ENCODE data around the gene VASH1.
A peak's percentile ranks its signal among the peaks of the same experiment; 100 is the strongest.

The VASH1 gene

DNA sequence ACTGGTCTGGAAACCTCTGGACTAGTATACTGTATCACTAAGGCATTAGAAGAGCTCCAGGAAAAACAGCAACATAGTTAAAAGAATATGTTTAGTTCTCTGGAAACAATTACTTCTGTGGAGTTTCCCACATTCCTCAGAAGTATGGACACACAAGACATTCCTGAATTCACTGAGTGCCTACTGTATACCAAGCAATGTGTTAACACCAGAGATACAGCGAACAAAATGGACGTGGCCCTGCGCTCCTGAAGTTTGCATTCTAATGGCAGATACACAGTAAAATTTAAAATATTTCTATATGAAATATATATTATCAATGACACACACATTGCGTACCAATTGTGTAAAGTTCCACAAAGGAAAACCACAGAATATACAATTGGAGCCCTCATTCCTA is 50.3 kb downstream of the VASH1 start:
- H3K4me3 ChIP-seq (ENCODE audit: low read length) = peak overlapping the region; percentile 76
- TF ChIP-seq, protein P1, sequence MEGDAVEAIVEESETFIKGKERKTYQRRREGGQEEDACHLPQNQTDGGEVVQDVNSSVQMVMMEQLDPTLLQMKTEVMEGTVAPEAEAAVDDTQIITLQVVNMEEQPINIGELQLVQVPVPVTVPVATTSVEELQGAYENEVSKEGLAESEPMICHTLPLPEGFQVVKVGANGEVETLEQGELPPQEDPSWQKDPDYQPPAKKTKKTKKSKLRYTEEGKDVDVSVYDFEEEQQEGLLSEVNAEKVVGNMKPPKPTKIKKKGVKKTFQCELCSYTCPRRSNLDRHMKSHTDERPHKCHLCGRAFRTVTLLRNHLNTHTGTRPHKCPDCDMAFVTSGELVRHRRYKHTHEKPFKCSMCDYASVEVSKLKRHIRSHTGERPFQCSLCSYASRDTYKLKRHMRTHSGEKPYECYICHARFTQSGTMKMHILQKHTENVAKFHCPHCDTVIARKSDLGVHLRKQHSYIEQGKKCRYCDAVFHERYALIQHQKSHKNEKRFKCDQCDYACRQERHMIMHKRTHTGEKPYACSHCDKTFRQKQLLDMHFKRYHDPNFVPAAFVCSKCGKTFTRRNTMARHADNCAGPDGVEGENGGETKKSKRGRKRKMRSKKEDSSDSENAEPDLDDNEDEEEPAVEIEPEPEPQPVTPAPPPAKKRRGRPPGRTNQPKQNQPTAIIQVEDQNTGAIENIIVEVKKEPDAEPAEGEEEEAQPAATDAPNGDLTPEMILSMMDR (conservative IDR thresholded peaks at IDR 0.05; ENCODE audit: low read length) = no peak
- DNase-seq (ENCODE audit: low read depth) = peak; percentile 56

DNA sequence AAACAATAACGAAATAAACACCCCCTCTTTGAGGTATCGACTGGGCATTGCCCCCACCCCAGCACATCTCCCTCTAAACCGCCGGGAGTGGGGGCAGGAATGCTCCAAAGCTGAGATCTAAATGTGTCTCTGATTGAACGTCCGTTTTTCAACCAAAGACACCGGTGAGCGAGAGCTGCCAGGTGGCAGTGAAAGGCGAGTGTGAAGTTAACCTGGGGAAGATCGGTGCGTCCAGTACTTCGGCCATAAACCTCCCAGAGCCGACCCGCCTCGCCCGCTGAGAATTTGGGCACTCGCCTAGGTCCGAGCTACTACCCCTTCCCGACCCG is 50.8 kb downstream of the VASH1 start:
- H3K4me3 ChIP-seq (ENCODE audit: low read length) = peak overlapping the region; percentile 76
- DNase-seq (ENCODE audit: low read depth) = no peak
- TF ChIP-seq, protein P1 (conservative IDR thresholded peaks at IDR 0.05; ENCODE audit: low read length) = no peak

DNA sequence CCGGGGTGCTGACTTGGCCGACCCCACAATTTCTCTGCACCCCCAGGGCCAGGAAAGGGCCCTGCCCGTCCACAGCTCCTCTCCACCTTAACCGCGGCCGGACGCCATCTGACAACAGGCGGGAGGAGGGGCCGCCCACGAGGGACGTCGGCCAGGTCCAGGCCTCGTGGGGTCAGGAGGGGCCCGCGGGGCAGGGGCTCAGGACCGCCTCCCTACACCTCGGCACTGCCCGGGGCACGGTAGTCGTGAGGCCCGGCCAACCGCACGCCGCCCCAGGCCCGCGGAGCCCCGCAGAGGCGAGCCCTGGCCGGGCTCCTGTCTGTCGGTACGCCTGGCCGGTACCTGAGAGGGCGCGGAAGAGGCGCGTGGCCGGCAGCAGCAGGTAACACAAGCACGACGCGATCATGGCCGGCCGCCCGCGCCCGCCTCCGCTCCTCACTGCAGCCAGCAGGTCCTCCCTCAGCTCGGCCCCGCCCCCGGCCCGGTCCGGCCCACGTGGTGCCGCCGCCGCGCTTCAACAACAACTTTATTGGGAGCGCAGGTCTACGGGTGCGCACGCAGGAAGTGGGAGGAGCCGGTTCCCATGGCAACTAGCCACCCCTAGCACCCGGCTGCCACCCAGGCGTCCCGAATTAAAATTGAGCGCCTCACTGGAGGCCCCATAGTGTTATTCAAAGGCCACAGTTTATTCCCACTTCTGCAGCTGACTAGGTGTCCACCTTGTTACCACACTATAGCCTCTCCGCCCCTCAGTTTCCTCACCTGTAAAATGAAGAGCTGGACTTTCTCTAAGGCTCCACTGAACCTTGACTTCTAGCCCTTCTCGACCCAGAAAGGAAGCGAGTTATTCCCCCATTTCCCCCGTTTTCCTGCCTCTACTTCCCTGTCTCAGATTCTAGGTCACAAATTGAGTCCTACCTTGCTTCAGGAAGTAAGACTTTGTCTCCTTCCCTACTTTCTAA is 51.4 kb downstream of the VASH1 start, which contains the start of gene ANGEL1:
TSS of gene ANGEL1 (minus strand) at position 461 of the 962 bp plus-strand sequence. CDS start at position 406, 55 bp downstream.
- DNase-seq (ENCODE audit: low read depth) = peak; percentile 93
- peak within 1 kb of the TSS; percentile 76 for H3K4me3 ChIP-seq (ENCODE audit: low read length)
- TF ChIP-seq, protein P1 (conservative IDR thresholded peaks at IDR 0.05; ENCODE audit: low read length) = no peak

DNA sequence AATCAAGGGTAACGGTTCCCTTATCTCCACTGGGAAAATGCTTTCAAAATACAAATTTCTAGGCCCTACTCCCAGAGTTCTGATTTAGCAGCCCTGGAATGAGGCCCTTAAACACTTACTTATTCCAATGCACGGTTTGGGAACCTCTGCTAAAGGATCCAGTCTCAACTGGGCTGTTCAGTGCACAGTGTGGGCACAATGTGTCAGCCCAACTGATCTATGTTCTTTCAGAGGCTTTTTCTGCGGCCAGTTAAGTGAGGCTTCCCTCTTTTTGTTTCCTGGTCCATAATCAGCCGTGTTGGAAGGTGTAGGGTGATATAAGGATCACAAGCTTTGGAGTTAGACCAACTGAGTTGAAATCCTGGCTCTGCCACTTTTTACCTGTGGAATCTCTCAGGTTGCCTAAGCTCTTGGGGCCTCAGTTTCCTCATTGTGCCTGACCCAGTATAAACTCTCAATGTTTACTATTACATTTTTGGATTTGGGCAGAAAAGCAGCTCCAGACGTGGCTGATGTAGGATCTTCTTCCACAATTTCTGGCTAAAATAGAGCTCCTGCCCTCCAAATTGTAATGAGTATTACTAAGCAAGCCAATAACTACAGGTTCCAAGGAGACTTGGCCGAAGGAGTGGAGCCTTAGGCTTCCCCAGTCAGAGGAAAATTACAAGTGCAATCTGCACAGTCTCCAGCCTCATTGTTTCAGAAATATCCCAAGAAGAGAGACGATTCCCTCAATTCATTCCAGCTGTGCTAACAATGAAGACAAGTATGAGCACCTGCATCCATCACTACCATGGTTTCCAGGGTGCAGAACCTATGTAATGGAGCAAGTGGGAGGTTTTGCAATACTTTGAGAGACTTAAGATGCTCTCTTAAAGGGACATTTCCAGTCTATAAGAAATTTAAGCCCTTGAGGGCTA is 53.7 kb downstream of the VASH1 start:
- DNase-seq (ENCODE audit: low read depth) = no peak
- no peak overlapping the region for H3K4me3 ChIP-seq (ENCODE audit: low read length)
- TF ChIP-seq, protein P1 (conservative IDR thresholded peaks at IDR 0.05; ENCODE audit: low read length) = no peak

DNA sequence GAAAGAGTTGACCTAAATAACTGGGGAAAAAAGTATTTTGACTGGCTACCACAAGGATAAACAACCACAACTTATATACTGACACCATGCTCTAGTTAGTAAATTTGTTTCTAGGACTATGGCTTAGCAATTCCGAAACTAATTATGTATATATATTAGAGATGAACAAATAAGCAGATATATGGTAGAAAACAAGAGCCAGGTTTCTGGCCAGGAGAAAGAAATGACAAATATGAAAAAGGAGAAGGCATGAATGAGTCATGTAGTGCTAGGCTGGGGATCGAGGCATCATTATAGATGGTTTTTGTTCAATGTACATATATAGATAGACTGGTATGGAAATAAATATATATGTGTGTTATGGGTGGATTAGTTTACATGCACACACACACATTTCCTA is 59.4 kb downstream of the VASH1 start:
- TF ChIP-seq, protein P1 (conservative IDR thresholded peaks at IDR 0.05; ENCODE audit: low read length) = no peak
- DNase-seq (ENCODE audit: low read depth) = no peak
- H3K4me3 ChIP-seq (ENCODE audit: low read length) = no peak overlapping the region

DNA sequence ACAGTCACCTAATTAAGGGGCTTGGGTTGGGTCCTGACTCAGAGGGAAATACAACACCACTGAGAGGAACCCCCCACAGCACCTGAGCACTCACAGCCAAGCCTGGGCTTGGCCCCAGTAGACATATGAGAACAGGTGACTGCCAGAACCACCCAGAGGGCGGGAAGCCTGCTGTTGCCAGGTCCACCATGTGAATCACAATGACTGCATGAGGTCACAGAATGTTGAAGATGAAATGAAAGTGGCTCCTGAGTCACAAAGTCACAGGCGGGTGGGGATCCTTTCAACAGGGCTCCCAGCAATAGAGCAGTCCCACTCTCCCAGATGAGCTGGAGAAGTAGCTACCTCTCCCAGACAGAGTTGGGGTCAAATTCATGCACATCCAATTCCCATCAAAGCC is 64.9 kb downstream of the VASH1 start, which contains the start of gene LRRC74A:
TSS of gene LRRC74A (plus strand) at position 287 of the 400 bp plus-strand sequence. CDS start 290 bp downstream, outside the sequence.
- no peak within 1 kb of the TSS for H3K4me3 ChIP-seq (ENCODE audit: low read length)
- DNase-seq (ENCODE audit: low read depth) = no peak
- TF ChIP-seq, protein P1 (conservative IDR thresholded peaks at IDR 0.05; ENCODE audit: low read length) = no peak

Measured in AG10803 (cell line).